GM12875 (cell line): Measurements from ENCODE around the gene ANO2.

Source experiments
- H3K4me3 ChIP-seq: one replicate; pipeline ENCODE4 v1.5.1; 2011; ENCODE audit warnings: low read depth, low read length, control low read depth
- TF ChIP-seq, protein P1 (sequence below): IDR thresholded peaks from 2 replicates; pipeline ENCODE4 v1.5.1; 2011; ENCODE audit warnings: low read depth, mild to moderate bottlenecking, control low read depth, inconsistent platforms, low read length, moderate library complexity, borderline replicate concordance; ENCODE audit not compliant: insufficient read depth

ANO2 gene

DNA sequence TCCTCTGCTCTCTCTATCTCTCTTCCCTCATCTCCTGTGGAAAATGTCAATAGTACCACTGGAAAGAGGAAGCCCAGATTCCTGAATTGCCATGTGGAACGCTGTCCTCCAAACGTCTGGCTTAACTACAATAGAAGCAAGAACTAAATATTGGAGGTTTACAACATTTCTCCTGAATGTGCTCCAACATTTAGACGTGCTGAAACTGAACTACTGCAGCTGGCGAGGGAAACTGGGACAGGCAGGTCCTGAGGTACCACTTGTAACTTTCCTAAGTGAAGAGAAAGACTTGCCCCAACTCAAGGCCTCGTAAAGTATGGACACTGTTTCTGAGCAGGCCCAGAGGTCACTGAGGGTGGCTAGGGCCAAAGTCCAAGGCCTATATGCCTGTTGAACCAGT, 325.4 kb downstream of the ANO2 start:
- TF ChIP-seq, protein P1, sequence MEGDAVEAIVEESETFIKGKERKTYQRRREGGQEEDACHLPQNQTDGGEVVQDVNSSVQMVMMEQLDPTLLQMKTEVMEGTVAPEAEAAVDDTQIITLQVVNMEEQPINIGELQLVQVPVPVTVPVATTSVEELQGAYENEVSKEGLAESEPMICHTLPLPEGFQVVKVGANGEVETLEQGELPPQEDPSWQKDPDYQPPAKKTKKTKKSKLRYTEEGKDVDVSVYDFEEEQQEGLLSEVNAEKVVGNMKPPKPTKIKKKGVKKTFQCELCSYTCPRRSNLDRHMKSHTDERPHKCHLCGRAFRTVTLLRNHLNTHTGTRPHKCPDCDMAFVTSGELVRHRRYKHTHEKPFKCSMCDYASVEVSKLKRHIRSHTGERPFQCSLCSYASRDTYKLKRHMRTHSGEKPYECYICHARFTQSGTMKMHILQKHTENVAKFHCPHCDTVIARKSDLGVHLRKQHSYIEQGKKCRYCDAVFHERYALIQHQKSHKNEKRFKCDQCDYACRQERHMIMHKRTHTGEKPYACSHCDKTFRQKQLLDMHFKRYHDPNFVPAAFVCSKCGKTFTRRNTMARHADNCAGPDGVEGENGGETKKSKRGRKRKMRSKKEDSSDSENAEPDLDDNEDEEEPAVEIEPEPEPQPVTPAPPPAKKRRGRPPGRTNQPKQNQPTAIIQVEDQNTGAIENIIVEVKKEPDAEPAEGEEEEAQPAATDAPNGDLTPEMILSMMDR, result no peak
- no peak overlapping the region for H3K4me3 ChIP-seq

DNA sequence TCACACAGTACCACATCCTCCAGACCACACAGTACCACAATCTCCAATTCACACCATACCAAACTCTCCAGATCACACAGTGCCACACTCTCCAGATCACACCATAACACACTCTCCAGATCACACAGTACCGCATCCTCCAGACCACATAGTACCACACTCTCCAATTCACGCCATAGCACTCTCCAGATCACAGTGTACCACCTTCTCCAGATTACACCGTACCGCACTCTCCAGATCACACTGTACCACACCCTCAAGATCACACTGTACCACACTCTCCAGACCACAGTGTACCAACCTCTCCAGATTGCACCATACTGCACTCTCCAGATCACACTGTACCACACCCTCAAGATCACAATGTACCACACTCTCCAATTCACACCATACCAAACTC, 328.2 kb downstream of the ANO2 start:
- TF ChIP-seq, protein P1, result no peak
- no peak overlapping the region for H3K4me3 ChIP-seq

DNA sequence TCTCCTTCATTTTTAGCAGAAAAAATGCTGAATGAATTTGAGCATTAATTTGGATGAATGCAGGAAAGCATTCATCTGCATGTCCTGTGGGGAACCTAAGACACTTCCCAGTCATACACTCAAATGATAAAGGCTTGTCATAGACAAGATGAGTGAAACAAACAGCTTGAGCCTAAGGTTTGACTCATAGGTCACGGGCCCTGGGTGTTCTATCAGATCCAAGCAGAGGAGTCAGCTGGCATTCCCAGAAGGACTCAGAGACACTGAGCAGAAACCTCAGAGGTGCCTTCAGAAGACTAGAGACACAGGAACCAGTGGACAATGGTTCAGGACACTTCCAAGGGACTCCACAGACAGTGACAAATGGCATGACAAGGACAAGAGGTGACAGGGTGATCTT, 329.3 kb downstream of the ANO2 start:
- H3K4me3 ChIP-seq, result no peak overlapping the region
- TF ChIP-seq, protein P1, result no peak

DNA sequence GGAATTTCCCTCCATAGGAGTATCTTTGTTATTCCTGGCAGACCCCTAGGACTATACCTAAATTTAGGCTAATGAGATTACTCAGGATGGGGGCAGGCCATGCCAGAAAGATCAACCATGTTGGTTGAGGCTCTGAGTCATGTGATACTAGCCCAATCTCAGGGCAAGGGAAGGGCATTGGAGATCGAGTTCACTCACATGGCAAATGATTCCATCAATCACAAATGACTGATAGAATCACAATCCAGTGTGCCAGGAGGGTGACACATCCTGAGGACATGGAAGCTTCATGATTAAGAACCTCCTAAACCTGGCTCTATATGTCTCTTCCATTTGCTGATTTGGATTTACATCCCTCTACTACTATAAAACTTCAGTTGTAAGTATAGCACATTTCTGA, 330.8 kb downstream of the ANO2 start:
- TF ChIP-seq, protein P1, result no peak
- H3K4me3 ChIP-seq, result no peak overlapping the region

DNA sequence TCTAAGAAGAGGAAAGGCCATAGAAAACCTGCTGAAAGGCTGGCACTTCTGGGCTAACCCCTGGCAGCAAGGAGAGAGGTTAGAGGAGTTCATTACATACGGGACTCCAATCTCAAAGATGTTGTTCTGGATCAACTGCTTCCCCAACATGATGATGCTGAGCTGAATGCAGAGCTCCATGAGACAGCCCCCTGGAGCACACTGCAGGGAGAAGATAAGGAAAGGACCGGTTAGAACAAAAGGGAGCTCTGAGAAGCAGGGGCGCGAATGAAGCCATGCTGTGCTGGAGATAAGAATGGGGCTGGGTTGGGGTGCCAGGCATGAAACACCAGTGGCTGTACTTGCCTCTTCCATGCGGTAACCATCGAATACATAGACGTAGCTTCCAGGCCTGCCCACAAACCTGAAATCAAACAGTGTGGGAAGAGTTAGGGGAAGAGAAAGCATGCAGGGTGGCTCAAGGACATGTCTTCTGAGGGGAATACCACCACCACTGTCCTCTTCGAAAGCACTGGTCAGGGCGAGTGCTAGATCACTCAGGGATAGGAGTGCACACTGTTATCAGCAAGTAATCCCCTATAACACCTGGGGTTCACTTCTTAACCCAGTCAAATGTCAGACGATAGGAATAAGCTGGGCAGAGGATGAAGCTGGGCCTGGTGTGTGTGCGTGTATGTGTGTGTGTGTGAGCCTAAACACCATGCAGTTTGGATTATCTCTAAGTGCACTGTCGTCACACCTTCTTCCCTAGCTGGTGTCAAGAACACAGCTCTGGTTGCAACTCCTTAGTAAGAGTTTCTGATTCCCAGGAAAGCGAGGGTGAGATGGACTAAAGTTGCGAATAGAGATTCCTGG, 332.3 kb downstream of the ANO2 start:
- TF ChIP-seq, protein P1, result no peak
- no peak overlapping the region for H3K4me3 ChIP-seq

DNA sequence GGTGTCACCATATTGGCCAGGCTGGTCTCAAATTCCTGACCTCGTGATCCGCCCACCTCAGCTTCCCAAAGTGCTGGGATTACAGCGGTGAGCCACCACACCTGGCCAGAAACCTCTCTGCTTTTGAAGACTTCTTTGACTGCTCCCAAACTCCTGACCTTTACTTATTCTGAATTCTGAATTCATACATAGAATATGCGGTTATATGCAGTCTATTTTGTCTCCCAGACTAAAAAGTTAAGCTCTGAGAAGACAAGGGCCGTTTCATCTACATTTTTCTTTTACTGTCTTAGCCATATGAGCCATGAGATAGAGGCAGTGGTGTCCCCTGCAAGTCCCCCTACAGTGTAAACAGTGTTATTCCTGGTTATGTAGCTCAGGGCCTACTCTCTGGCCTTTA, 333.9 kb downstream of the ANO2 start:
- TF ChIP-seq, protein P1, result no peak
- no peak overlapping the region for H3K4me3 ChIP-seq

DNA sequence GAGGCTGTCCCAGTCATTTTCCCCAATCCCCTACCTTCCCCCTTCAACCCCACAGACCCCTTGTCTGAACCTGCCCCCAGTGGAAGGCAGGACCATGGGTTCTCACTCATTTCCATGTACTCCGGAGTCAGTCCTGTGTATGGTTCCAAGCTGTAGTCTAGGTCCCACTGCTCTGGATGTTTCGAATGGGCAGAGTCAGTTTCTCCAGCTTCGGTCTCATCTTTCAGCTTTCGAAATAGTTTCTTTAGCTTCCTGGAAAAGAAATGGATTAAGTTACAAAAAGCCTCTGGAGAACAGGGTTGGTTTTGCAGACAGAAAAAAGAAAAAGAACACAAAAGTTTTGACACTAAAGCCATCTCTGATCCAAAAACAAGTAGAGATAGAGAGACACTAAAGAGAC, 345.7 kb downstream of the ANO2 start:
- H3K4me3 ChIP-seq, result no peak overlapping the region
- TF ChIP-seq, protein P1, result no peak
